Prostate gland (tissue), 2 donors: ENCODE data around the gene HTR3D. TPM values are rescaled to one million over a fixed set of nuclear protein-coding genes. Genes with fewer than 3 reads are reported as not detected.
"Not testable (repeated sequence)": the region's sequence is repeated elsewhere in the genome, so short reads cannot be mapped to it uniquely, and the experiment has no call there.

ENCODE experiments used
- DNase-seq: peaks from one replicate; pipeline ENCODE4 v3.0.0-alpha.2; 2019; ENCODE audit warnings: low spot score
- H3K27ac ChIP-seq, 2 donors: fragments of 200-600 bp; sonication (generic); 2 replicates each; pipeline ENCODE4 v1.5.1; 2017 to 2019
- H3K27me3 ChIP-seq: fragments of 200-600 bp; sonication (generic); replicated peaks from 2 replicates; pipeline ENCODE4 v1.5.1; 2019; ENCODE audit not compliant: insufficient read depth
- H3K36me3 ChIP-seq, 2 donors: fragments of 200-600 bp; sonication (generic); 1 replicate in 1 of 2; 2 replicates in 1 of 2; pipeline versions ENCODE4 v1.5.1 to v1.8.1; 2017 to 2019
- H3K4me1 ChIP-seq: fragments of 200-600 bp; sonication (generic); replicated peaks from 2 replicates; pipeline ENCODE4 v1.5.1; 2019
- H3K4me3 ChIP-seq, 2 donors: fragments of 200-600 bp; sonication (generic); 2 replicates each; pipeline ENCODE4 v1.5.1; 2017 to 2019
- H3K9me3 ChIP-seq: fragments of 200-600 bp; sonication (generic); 2 replicates; pipeline ENCODE4 v1.5.1; 2017
- CTCF ChIP-seq, 4 experiments: fragments of 200-600 bp in 2 of 4; fragments of 450-650 bp in 2 of 4; sonication (generic) in 2 of 4; IDR thresholded peaks; 1 replicate in 3 of 4; 2 replicates in 1 of 4; pipeline ENCODE4 v1.5.1; 2016 to 2019; ENCODE audit warnings: antibody characterized with exemption in 4 of 4, mild to moderate bottlenecking in 2 of 4, moderate library complexity in 2 of 4
- POLR2A ChIP-seq: fragments of 450-650 bp; IDR thresholded peaks from one replicate; pipeline ENCODE4 v1.6.1; 2016; ENCODE audit warnings: antibody characterized with exemption, mild to moderate bottlenecking
- POLR2AphosphoS5 ChIP-seq: sonication (generic); formaldehyde crosslinking; IDR thresholded peaks from one replicate; pipeline ENCODE4 v1.6.1; 2017; ENCODE audit warnings: antibody characterized with exemption
- whole genome bisulfite sequencing: methylation state at CpG from one replicate; pipeline ENCODE4 v1.1.5; 2018; 5-methylcytosine and 5-hydroxymethylcytosine counted together
- intact Hi-C: fragments of 100-400 bp; cut with DNase I; formaldehyde crosslinking; loops from one replicate; pipeline ENCODE4 v1.14.2; 2022
- total RNA-seq, 2 donors: library from RNA; depleted of rRNA; stranded (reverse); fragments of >200 nt; gene quantifications; one replicate each; pipeline ENCODE4 v1.1.0, GENCODE V29; 2016

HTR3D gene
- total RNA-seq, 2 donors from 2014 or later: not detected

- WGBS: 19% methylated on average over 47 of the region's 57 CpGs
- no peak for TF ChIP-seq POLR2AphosphoS5
- TF ChIP-seq CTCF (IDR thresholded peaks at IDR 0.05): peak; percentile 94 to 99 (median 98)
- Histone ChIP-seq H3K9me3 (no peaks in the 10 kb centered on the region), H3K36me3 (no peaks in the 10 kb centered on the region), H3K27me3 (no peaks in the 10 kb centered on the region), H3K27ac (peak overlapping the region; percentile 73 to 75), H3K4me1 (no peaks in the 10 kb centered on the region), H3K4me3 (peak overlapping the region; percentile 95 to 100)
- intact Hi-C loops: loop anchor here (1.0 to 10.0 kb wide), 2 partner anchors 122 to 238 kb away; no protein-coding TSS in a partner anchor
- DNase-seq: peak; percentile 40
Observed at GRCh38 chr3:184016811-184017671, 14.5 kb upstream of the HTR3D start.

GRCh38 chr3:184017672-184018423 is 13.7 kb upstream of the HTR3D start, which contains the start of gene ABCC5:
ABCC5 (minus strand) TSS chr3:184017884; CDS start chr3:184014392, 3,492 bp downstream.
- no peaks in the 10 kb centered on the region for H3K9me3 ChIP-seq
- peak within 1 kb of the TSS; percentile 95 to 100 for H3K4me3 ChIP-seq
- no peaks in the 10 kb centered on the region for H3K4me1 ChIP-seq
- H3K27ac ChIP-seq: peak within 1 kb of the TSS; percentile 73 to 75
- under 1% methylated on average over 48 of the region's 55 CpGs for WGBS
- intact Hi-C loops: loop anchor here (1.0 to 10.0 kb wide), 2 partner anchors 123 to 237 kb away; no protein-coding TSS in a partner anchor
- peak; percentile 31 for TF ChIP-seq POLR2A
- peak in 2 of 4 experiments; percentile 47 to 52 for TF ChIP-seq CTCF (IDR thresholded peaks at IDR 0.05)
- TF ChIP-seq POLR2AphosphoS5: peak; percentile 94
- H3K36me3 ChIP-seq: no peaks in the 10 kb centered on the region
- H3K27me3 ChIP-seq: no peaks in the 10 kb centered on the region
- DNase-seq: peak; percentile 89

- H3K4me3 ChIP-seq: peak overlapping the region; percentile 95 to 100
- DNase-seq: no peak
- 91% methylated on average over 21 of the region's 21 CpGs for WGBS
Observed at GRCh38 chr3:184018424-184018973, 13.0 kb upstream of the HTR3D start.

GRCh38 chr3:184022323-184022722 is 9.2 kb upstream of the HTR3D start:
- H3K4me1 ChIP-seq: no peaks in the 10 kb centered on the region
- no peaks in the 10 kb centered on the region for H3K27me3 ChIP-seq
- intact Hi-C loops: no loop called here
- WGBS: 72% methylated on average over 7 of the region's 7 CpGs
- H3K4me3 ChIP-seq: no peak overlapping the region
- TF ChIP-seq POLR2AphosphoS5 (no peak), POLR2A (no peak), CTCF (IDR thresholded peaks at IDR 0.05) (no peak)
- no peaks in the 10 kb centered on the region for H3K36me3 ChIP-seq
- no peak overlapping the region for H3K27ac ChIP-seq
- no peaks in the 10 kb centered on the region for H3K9me3 ChIP-seq
- DNase-seq: no peak

More at GRCh38 chr3:184018424-184018973, 13.0 kb upstream of the HTR3D start:
- peak overlapping the region; percentile 73 to 75 for H3K27ac ChIP-seq
- no peaks in the 10 kb centered on the region for H3K36me3 ChIP-seq
- H3K4me1 ChIP-seq: no peaks in the 10 kb centered on the region
- H3K27me3 ChIP-seq: no peaks in the 10 kb centered on the region
- H3K9me3 ChIP-seq: no peaks in the 10 kb centered on the region
- no peak for TF ChIP-seq POLR2AphosphoS5
- TF ChIP-seq POLR2A: no peak
- TF ChIP-seq CTCF (IDR thresholded peaks at IDR 0.05): no peak
- intact Hi-C loops: loop anchor here (10.0 kb wide), 1 partner anchor 236 kb away; no protein-coding TSS in a partner anchor

- H3K4me1 ChIP-seq, H3K4me3 ChIP-seq, H3K9me3 ChIP-seq, H3K36me3 ChIP-seq, DNase-seq, intact Hi-C loops, H3K27me3 ChIP-seq, H3K27ac ChIP-seq: not testable (repeated sequence)
- WGBS: 77% methylated on average over 5 of the region's 5 CpGs
Observed at GRCh38 chr3:184025256-184025655, 6.3 kb upstream of the HTR3D start.

GRCh38 chr3:184028275-184028890 is 3.2 kb upstream of the HTR3D start:
- H3K27me3 ChIP-seq, H3K36me3 ChIP-seq, intact Hi-C loops, H3K9me3 ChIP-seq, H3K4me1 ChIP-seq, H3K27ac ChIP-seq, H3K4me3 ChIP-seq, DNase-seq: not testable (repeated sequence)
- WGBS: 96% methylated on average over 1 of the region's 1 CpG
